B cell (primary cell): ENCODE data around the gene ZFP36L1. TPM values are rescaled to one million over a fixed set of nuclear protein-coding genes. Genes with fewer than 3 reads are reported as not detected.
A peak's percentile ranks its signal among the peaks of the same experiment; 100 is the strongest.

ENCODE experiments used
- ATAC-seq: fragments of 200-7000 bp; cut with Tn5 transposase; one replicate; pipeline ENCODE4 v1.10.0; 2021; ENCODE audit warnings: low read depth, mild to moderate bottlenecking, moderate number of reproducible peaks, moderate library complexity
- CTCF ChIA-PET: fragments of 350-600 bp; sonication (Branson Sonifier 250); formaldehyde crosslinking; loops from one replicate; lab custom pipeline; 2021; ENCODE audit warnings: antibody characterized with exemption, inconsistent platforms; lab: Charles Lee
- POLR2A ChIA-PET: fragments of 350-600 bp; sonication (Branson Sonifier 250); formaldehyde crosslinking; loops from one replicate; lab custom pipeline; 2021; ENCODE audit warnings: antibody characterized with exemption; lab: Charles Lee
- DNase-seq: peaks from one replicate; pipeline ENCODE4 v3.0.0; 2013
- H2AFZ ChIP-seq: 2 replicates; pipeline ENCODE4 v1.6.1; 2012; ENCODE audit warnings: mild to moderate bottlenecking, low read depth, low read length; ENCODE audit not compliant: insufficient read depth, poor library complexity, severe bottlenecking
- H3K27ac ChIP-seq, 2 donors: 1 replicate in 1 of 2; 2 replicates in 1 of 2; pipeline ENCODE4 v1.5.1; 2012 to 2013; ENCODE audit warnings: low read length in 2 of 2, mild to moderate bottlenecking in 2 of 2, moderate library complexity in 1 of 2
- H3K27me3 ChIP-seq, 4 experiments: fragments of 200-600 bp in 1 of 4; sonication (generic) in 1 of 4; replicated peaks in 1 of 4; 1 replicate in 2 of 4; 2 replicates in 2 of 4; pipeline versions ENCODE4 v1.6.1 to v1.7.0; 2013 to 2016; ENCODE audit warnings: low read length in 3 of 4, mild to moderate bottlenecking in 2 of 4, mixed read lengths in 1 of 4, moderate library complexity in 1 of 4; ENCODE audit not compliant: insufficient read depth in 4 of 4, control insufficient read depth in 3 of 4; ENCODE audit errors: control extremely low read depth in 1 of 4
- H3K36me3 ChIP-seq, 2 experiments: replicated peaks in 1 of 2; 1 replicate in 1 of 2; 2 replicates in 1 of 2; pipeline versions ENCODE4 v1.6.1 to v1.7.1; 2013; ENCODE audit warnings: low read length in 1 of 2; ENCODE audit not compliant: insufficient read depth in 2 of 2, control insufficient read depth in 1 of 2; ENCODE audit errors: control extremely low read depth in 1 of 2, extremely low read depth in 1 of 2
- H3K4me1 ChIP-seq, 2 donors: fragments of 200-600 bp in 1 of 2; sonication (generic) in 1 of 2; 1 replicate in 1 of 2; 2 replicates in 1 of 2; pipeline versions ENCODE4 v1.5.1 to v1.6.1; 2013 to 2017; ENCODE audit warnings: low read length in 2 of 2; ENCODE audit not compliant: control insufficient read depth in 2 of 2, insufficient read depth in 2 of 2
- H3K4me2 ChIP-seq: replicated peaks from 2 replicates; pipeline ENCODE3; 2012; ENCODE audit warnings: mild to moderate bottlenecking, low read depth, low read length; ENCODE audit not compliant: poor library complexity, severe bottlenecking
- H3K4me3 ChIP-seq, 5 experiments: fragments of 200-600 bp in 1 of 5; sonication (generic) in 1 of 5; 1 replicate in 3 of 5; 2 replicates in 2 of 5; pipeline versions ENCODE4 v1.5.1 to v1.7.0; 2011 to 2016; ENCODE audit warnings: low read length in 4 of 5, mild to moderate bottlenecking in 4 of 5, low read depth in 2 of 5, control low read depth in 1 of 5, moderate library complexity in 1 of 5; ENCODE audit not compliant: insufficient read depth in 1 of 5; ENCODE audit errors: control extremely low read depth in 1 of 5, extremely low read depth in 1 of 5
- H3K79me2 ChIP-seq: fragments of 200-600 bp; sonication (generic); one replicate; pipeline ENCODE4 v1.6.0; 2016; ENCODE audit warnings: low read length; ENCODE audit not compliant: control insufficient read depth, insufficient read depth
- H3K9ac ChIP-seq: fragments of 200-600 bp; sonication (generic); 2 replicates; pipeline ENCODE4 v1.6.1; 2017; ENCODE audit warnings: mild to moderate bottlenecking, low read length, moderate library complexity
- H3K9me3 ChIP-seq, 3 donors: one replicate each; pipeline versions ENCODE4 v1.6.1 to v1.7.1; 2013; ENCODE audit warnings: low read length in 2 of 3; ENCODE audit not compliant: control insufficient read depth in 2 of 3, insufficient read depth in 1 of 3; ENCODE audit errors: control extremely low read depth in 1 of 3
- H4K20me1 ChIP-seq: 2 replicates; pipeline ENCODE4 v1.6.0; 2012; ENCODE audit warnings: mild to moderate bottlenecking, low read length; ENCODE audit not compliant: insufficient read depth, control insufficient read depth, poor library complexity, severe bottlenecking
- H3K27ac Mint-ChIP-seq: one replicate; pipeline ENCODE4 v1.8.0; 2021; ENCODE audit warnings: mixed read lengths
- H3K27me3 Mint-ChIP-seq: one replicate; pipeline ENCODE4 v1.8.0; 2021; ENCODE audit warnings: mixed read lengths
- H3K4me1 Mint-ChIP-seq: one replicate; pipeline ENCODE4 v1.8.0; 2021; ENCODE audit warnings: mixed read lengths
- H3K4me3 Mint-ChIP-seq: one replicate; pipeline ENCODE4 v1.8.0; 2021; ENCODE audit warnings: mixed read lengths
- H3K9me3 Mint-ChIP-seq: one replicate; pipeline ENCODE4 v1.8.0; 2022; ENCODE audit warnings: mixed read lengths; ENCODE audit not compliant: insufficient read depth
- EZH2 ChIP-seq: IDR thresholded peaks from 2 replicates; pipeline ENCODE4 v1.6.1; 2012; ENCODE audit warnings: borderline replicate concordance, low read depth, mild to moderate bottlenecking, moderate library complexity, low read length; ENCODE audit not compliant: insufficient read depth, poor library complexity, severe bottlenecking
- WGBS: methylation state at CpG from one replicate; pipeline ENCODE4 v1.1.5; 2013; ENCODE audit warnings: missing lambda C conversion rate; ENCODE audit not compliant: insufficient coverage; 5-methylcytosine and 5-hydroxymethylcytosine counted together
- intact Hi-C: fragments of 100-400 bp; cut with micrococcal nuclease; formaldehyde crosslinking; loops from one replicate; pipeline ENCODE4 v1.10.0; 2022
- polyA plus RNA-seq: library from polyadenylated mRNA; depleted of rRNA; stranded (reverse); fragments of >200 nt; gene quantifications from 2 replicates; pipeline ENCODE4 v1.2.3, GENCODE V29; 2012
- total RNA-seq, 2 donors: library from RNA; stranded (reverse); fragments of 120-200 nt in 1 of 2; gene quantifications; 1 replicate in 1 of 2; 2 replicates in 1 of 2; pipeline versions ENCODE4 v1.2.3 to v1.2.4, GENCODE V29; 2013 to 2022
- TF ChIP-seq, protein P1 (sequence below): fragments of 200-600 bp; IDR thresholded peaks from one replicate; pipeline ENCODE4 v1.8.0; 2022; ENCODE audit warnings: antibody characterized with exemption, mild to moderate bottlenecking

Gene ZFP36L1
- total and polyA plus RNA-seq, 2 donors (not counting 1 experiment from before 2014, with no cell fraction given) = 572 to 983 TPM

DNA sequence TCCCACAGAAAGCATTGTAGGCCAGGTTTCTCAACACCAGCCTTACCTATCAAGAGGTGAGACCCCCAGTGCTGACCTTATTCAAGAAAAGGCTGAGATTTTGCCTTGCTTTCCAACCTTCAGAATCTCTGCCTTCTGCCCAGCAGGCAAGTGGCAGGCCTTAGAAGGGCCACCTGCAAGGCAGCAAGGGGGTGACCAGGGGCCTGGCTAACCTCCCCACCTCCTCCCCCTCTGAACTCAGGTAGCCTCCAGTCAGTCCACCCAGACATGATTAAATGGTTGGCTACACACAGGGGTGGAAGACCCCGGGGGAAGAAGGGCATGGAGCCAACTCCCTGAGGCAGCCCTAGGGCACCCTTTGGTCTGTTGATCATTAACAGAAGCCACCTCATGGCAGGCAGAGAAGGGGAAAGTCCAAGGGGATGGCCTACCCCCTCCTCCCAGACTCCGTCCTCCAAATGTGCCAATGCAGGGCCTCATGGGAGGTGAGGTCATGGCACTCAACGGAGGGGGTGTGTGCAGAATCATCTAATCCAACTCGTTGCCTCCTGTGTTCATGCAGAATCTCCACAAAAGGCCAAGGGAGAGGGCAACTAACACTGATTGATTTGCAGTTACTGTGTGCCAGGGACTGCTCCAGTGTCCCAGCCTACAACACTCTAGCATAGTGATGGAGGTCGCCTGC is 8.5 kb downstream of the ZFP36L1 start:
- ATAC-seq = no peak
- H3K9ac ChIP-seq = no peak overlapping the region

More for the DNA sequence above, 8.5 kb downstream of the ZFP36L1 start:
- peak overlapping the region; percentile 88 for H3K27ac Mint-ChIP-seq
- Histone ChIP-seq H3K4me2 (no peak overlapping the region), H3K4me3 (no peak overlapping the region), H2AFZ (no peak overlapping the region), H3K4me1 (peaks cover 35 to 60% of the 10 kb centered on the region in 2 donors), H3K79me2 (peaks cover 11% of the 10 kb centered on the region), H3K27ac (peak overlapping the region in 1 of 2 donors; percentile 80), H4K20me1 (peaks cover 33% of the 10 kb centered on the region), H3K9me3 (no peaks in the 10 kb centered on the region), H3K36me3 (peaks cover 0 to 30% of the 10 kb centered on the region in 2 experiments), H3K27me3 (no peaks in the 10 kb centered on the region)
- intact Hi-C loops = loop anchor here (2.0 kb wide), 1 partner anchor 42 kb away; no protein-coding TSS in a partner anchor
- TF ChIP-seq, protein P1, sequence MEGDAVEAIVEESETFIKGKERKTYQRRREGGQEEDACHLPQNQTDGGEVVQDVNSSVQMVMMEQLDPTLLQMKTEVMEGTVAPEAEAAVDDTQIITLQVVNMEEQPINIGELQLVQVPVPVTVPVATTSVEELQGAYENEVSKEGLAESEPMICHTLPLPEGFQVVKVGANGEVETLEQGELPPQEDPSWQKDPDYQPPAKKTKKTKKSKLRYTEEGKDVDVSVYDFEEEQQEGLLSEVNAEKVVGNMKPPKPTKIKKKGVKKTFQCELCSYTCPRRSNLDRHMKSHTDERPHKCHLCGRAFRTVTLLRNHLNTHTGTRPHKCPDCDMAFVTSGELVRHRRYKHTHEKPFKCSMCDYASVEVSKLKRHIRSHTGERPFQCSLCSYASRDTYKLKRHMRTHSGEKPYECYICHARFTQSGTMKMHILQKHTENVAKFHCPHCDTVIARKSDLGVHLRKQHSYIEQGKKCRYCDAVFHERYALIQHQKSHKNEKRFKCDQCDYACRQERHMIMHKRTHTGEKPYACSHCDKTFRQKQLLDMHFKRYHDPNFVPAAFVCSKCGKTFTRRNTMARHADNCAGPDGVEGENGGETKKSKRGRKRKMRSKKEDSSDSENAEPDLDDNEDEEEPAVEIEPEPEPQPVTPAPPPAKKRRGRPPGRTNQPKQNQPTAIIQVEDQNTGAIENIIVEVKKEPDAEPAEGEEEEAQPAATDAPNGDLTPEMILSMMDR = no peak
- no peak for TF ChIP-seq EZH2
- H3K4me1 Mint-ChIP-seq = peaks cover 64% of the 10 kb centered on the region
- H3K27me3 Mint-ChIP-seq = no peaks in the 10 kb centered on the region
- H3K4me3 Mint-ChIP-seq = no peak overlapping the region
- H3K9me3 Mint-ChIP-seq = no peaks in the 10 kb centered on the region
- CTCF ChIA-PET = interaction anchor here (0.8 to 16.1 kb wide), 10 partner anchors 26 to 533 kb away, joined by 3 to 263 read pairs (median 4); no protein-coding TSS in a partner anchor
- POLR2A ChIA-PET = interaction anchor here (0.9 to 10.0 kb wide), 4 partner anchors 9 to 105 kb away, joined by 4 to 416 read pairs (median 8); partner anchors contain the start of gene ZFP36L1
- 62% methylated on average over 4 of the region's 5 CpGs for WGBS
- peak; percentile 50 for DNase-seq
